NCI-H460 (cell line): Measurements from ENCODE around the gene MEGF11. TPM values are rescaled to one million over a fixed set of nuclear protein-coding genes. Genes with fewer than 3 reads are reported as not detected.
"Not testable (repeated sequence)": the region's sequence is repeated elsewhere in the genome, so short reads cannot be mapped to it uniquely, and the experiment has no call there.

ENCODE experiments used
- DNase-seq: peaks from one replicate; pipeline ENCODE4 v3.0.0-alpha.2; 2016; ENCODE audit warnings: low read depth; ENCODE audit errors: extremely low read depth
- total RNA-seq: library from RNA; depleted of rRNA; stranded (reverse); fragments of >200 nt; shearing (Covaris generic); gene quantifications from 2 replicates; pipeline ENCODE4 v1.2.3, GENCODE V29; 2014

Gene MEGF11
- total RNA-seq, 1 experiment from 2014 or later: 0.40 TPM

- DNase-seq: no peak
Observed at GRCh38 chr15:66278056-66278455, 24.5 kb upstream of the MEGF11 start.

- no peak for DNase-seq
Observed at GRCh38 chr15:66276546-66276945, 23.0 kb upstream of the MEGF11 start.

GRCh38 chr15:66275352-66275751, 21.8 kb upstream of the MEGF11 start:
- no peak for DNase-seq

GRCh38 chr15:66270932-66271331, 17.4 kb upstream of the MEGF11 start:
- no peak for DNase-seq

- peak; percentile 82 for DNase-seq
Observed at GRCh38 chr15:66269326-66270090, 16.0 kb upstream of the MEGF11 start.

GRCh38 chr15:66264859-66265513, 11.4 kb upstream of the MEGF11 start:
- no peak for DNase-seq

GRCh38 chr15:66262837-66263236, 9.3 kb upstream of the MEGF11 start:
- not testable (repeated sequence) for DNase-seq

- DNase-seq: no peak
Observed at GRCh38 chr15:66261056-66261455, 7.5 kb upstream of the MEGF11 start.

GRCh38 chr15:66256692-66257091, 3.1 kb upstream of the MEGF11 start:
- DNase-seq: no peak

- DNase-seq: no peak
Observed at GRCh38 chr15:66254951-66255676, 1.6 kb upstream of the MEGF11 start.

- DNase-seq: no peak
Observed at GRCh38 chr15:66254089-66254950, 770 bp upstream of the MEGF11 start.

GRCh38 chr15:66252685-66253417, 699 bp downstream of the MEGF11 start:
- DNase-seq: no peak

- DNase-seq: peak; percentile 41
Observed at GRCh38 chr15:66251790-66252684, 1.5 kb downstream of the MEGF11 start.

- no peak for DNase-seq
Observed at GRCh38 chr15:66251065-66251789, 2.3 kb downstream of the MEGF11 start.

- DNase-seq: no peak
Observed at GRCh38 chr15:66249605-66250174, 3.9 kb downstream of the MEGF11 start.

- no peak for DNase-seq
Observed at GRCh38 chr15:66246937-66247336, 6.6 kb downstream of the MEGF11 start.

- not testable (repeated sequence) for DNase-seq
Observed at GRCh38 chr15:66245832-66246231, 7.7 kb downstream of the MEGF11 start.

- DNase-seq: no peak
Observed at GRCh38 chr15:66241908-66242285, 11.7 kb downstream of the MEGF11 start.
